Neural crest cell (in vitro differentiated cells): ENCODE results near the gene SORBS2. TPM values are rescaled to one million over a fixed set of nuclear protein-coding genes. Genes with fewer than 3 reads are reported as not detected.
A peak's percentile ranks its signal among the peaks of the same experiment; 100 is the strongest.

Experiments used
- DNase-seq: peaks from one replicate; pipeline ENCODE4 v3.0.0; 2021; ENCODE audit warnings: low read depth, mixed read lengths, low spot score
- H3K27ac Mint-ChIP-seq: one replicate; pipeline ENCODE4 v1.8.0; 2021; ENCODE audit warnings: mild to moderate bottlenecking, mixed read lengths; ENCODE audit not compliant: unreplicated experiment
- H3K27me3 Mint-ChIP-seq: 2 replicates; pipeline ENCODE4 v1.8.0; 2021; ENCODE audit warnings: low read depth, mild to moderate bottlenecking, mixed read lengths
- H3K36me3 Mint-ChIP-seq: 2 replicates; pipeline ENCODE4 v1.8.0; 2021; ENCODE audit warnings: low read depth, mild to moderate bottlenecking, mixed read lengths
- H3K4me1 Mint-ChIP-seq: 2 replicates; pipeline ENCODE4 v1.8.0; 2021; ENCODE audit warnings: mixed read lengths
- H3K4me3 Mint-ChIP-seq: one replicate; pipeline ENCODE4 v1.8.0; 2021; ENCODE audit warnings: mild to moderate bottlenecking, mixed read lengths
- H3K9me3 Mint-ChIP-seq: 2 replicates; pipeline ENCODE4 v1.8.0; 2021; ENCODE audit warnings: mixed read lengths
- total RNA-seq: library from RNA; stranded (reverse); gene quantifications from 2 replicates; pipeline ENCODE4 v1.2.1, GENCODE V29; 2021
- TF ChIP-seq, protein P1 (sequence below): fragments of 200-600 bp; sonication (generic); conservative IDR thresholded peaks from 2 replicates; pipeline ENCODE4 v1.5.0; 2021; ENCODE audit warnings: antibody characterized with exemption, mild to moderate bottlenecking

Gene SORBS2
- total RNA-seq, 1 donor from 2014 or later = 42.3 TPM

DNA sequence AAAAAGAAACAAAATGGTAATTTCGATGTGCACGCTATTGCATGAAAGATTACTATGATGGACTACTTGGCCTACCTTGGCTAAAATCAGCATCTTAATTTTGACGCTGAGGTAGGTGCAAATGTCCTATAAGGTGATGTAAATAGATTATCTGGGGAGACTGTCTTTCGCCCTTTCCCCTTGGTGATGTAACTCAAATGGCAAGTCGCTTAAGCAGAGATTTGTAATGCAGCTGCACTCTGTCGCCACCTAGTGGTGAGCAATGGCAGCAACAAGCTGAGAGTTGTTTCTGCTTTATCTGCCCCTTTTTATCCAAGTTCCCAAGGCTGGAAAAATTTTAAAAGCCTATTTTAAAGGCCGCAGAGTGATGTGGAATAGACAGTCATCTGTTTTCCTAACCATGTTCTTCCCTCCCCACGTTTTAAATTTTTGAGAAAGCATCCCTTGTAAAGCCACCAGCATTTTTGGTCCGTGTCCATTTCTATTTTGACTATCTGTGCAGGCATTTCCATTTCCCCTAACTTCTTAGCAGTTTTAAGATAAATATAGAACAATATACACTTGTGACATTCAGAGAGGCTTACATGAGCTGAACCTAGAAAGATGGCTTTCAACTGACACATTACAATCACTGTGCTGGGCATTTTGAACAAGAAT, 214.3 kb downstream of the SORBS2 start:
- Mint-ChIP-seq H3K9me3 (no peaks in the 10 kb centered on the region), H3K27me3 (no peaks in the 10 kb centered on the region), H3K36me3 (no peaks in the 10 kb centered on the region), H3K4me3 (no peak overlapping the region), H3K27ac (peak overlapping the region; percentile 1), H3K4me1 (peaks cover 7% of the 10 kb centered on the region)
- TF ChIP-seq, protein P1, sequence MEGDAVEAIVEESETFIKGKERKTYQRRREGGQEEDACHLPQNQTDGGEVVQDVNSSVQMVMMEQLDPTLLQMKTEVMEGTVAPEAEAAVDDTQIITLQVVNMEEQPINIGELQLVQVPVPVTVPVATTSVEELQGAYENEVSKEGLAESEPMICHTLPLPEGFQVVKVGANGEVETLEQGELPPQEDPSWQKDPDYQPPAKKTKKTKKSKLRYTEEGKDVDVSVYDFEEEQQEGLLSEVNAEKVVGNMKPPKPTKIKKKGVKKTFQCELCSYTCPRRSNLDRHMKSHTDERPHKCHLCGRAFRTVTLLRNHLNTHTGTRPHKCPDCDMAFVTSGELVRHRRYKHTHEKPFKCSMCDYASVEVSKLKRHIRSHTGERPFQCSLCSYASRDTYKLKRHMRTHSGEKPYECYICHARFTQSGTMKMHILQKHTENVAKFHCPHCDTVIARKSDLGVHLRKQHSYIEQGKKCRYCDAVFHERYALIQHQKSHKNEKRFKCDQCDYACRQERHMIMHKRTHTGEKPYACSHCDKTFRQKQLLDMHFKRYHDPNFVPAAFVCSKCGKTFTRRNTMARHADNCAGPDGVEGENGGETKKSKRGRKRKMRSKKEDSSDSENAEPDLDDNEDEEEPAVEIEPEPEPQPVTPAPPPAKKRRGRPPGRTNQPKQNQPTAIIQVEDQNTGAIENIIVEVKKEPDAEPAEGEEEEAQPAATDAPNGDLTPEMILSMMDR = peak; percentile 99
- peak; percentile 77 for DNase-seq

DNA sequence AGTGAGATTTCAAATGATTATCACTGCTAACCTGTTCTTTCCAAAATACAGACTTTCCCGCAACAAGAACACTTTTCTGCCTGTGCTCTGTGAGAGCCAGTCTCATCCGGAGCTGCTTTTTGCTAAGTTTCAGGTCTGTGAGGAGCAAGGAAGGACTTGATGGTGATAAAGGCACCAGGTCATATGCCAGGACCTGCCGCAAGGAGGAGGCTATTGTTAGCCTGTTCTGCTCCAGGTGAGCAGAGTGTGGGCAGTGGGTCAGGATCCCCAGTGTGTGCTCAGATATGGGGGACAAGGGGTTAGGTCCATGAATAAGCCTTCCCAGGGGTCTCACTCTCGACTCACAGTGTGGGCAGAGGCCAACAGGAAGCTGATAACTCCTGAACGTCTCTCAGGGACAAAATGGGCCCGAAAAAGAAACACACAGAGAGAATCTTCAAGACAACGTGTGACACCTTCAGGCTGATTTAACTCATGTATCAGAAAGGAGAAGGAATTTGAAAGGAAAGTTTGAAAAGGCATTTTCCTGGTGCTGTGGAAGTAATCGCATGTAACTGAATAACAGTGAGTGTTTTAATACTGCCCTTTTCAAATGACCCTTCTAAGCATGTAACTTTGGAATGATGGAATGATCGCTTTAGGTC, 219.0 kb downstream of the SORBS2 start:
- no peak for DNase-seq
- H3K27ac Mint-ChIP-seq = no peak overlapping the region
- TF ChIP-seq, protein P1 = no peak
- no peaks in the 10 kb centered on the region for H3K9me3 Mint-ChIP-seq
- H3K4me1 Mint-ChIP-seq = peaks cover 14% of the 10 kb centered on the region
- H3K4me3 Mint-ChIP-seq = no peak overlapping the region
- H3K36me3 Mint-ChIP-seq = peaks cover 3% of the 10 kb centered on the region
- H3K27me3 Mint-ChIP-seq = peaks cover 3% of the 10 kb centered on the region

DNA sequence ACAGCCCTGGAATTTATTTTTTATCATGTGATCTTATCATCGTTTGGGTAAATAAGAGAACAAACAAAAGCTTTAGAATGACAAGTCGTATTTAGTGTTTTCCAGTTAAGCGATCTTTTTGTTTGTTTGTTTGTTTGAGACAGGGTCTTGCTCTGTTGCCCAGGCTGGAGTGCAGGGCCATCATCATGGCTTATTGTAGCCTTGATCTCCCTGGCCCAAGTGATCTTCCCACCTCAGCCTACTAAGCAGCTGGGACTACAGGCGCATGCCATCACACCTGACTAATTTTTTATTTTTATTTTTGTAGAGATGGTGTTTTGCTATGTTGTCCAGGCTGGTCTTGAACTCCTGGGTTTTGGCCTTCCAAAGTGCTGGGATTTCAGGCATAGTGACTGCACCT, 219.6 kb downstream of the SORBS2 start:
- H3K27me3 Mint-ChIP-seq = peaks cover 3% of the 10 kb centered on the region
- peaks cover 3% of the 10 kb centered on the region for H3K36me3 Mint-ChIP-seq
- no peak overlapping the region for H3K27ac Mint-ChIP-seq
- H3K9me3 Mint-ChIP-seq = no peaks in the 10 kb centered on the region
- peaks cover 16% of the 10 kb centered on the region for H3K4me1 Mint-ChIP-seq
- TF ChIP-seq, protein P1 = no peak
- DNase-seq = no peak
- H3K4me3 Mint-ChIP-seq = no peak overlapping the region

DNA sequence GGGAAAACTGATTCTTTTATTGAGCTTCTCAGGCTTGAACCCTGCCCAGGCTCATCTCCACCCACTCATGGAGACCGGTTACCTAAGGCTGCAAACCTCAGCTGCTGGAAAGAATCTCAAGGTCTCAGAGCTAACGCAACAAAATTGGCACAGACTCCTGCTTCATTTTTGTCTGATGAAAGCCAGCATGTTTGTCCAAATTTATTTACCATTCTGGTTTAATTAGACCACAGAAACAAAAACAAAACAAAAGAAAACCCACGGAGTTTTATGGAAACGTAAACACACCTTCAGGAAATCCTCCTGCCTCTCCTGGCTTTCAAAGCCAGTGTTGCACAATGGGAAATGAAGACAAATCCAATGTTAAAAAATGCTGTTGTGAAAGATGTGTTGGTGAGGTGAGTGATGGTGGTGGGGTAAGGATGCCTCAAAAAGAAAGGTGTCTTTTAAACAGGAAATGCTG, 220.3 kb downstream of the SORBS2 start:
- H3K27ac Mint-ChIP-seq = no peak overlapping the region
- TF ChIP-seq, protein P1 = no peak
- DNase-seq = no peak
- no peaks in the 10 kb centered on the region for H3K9me3 Mint-ChIP-seq
- peaks cover 3% of the 10 kb centered on the region for H3K36me3 Mint-ChIP-seq
- peaks cover 20% of the 10 kb centered on the region for H3K4me1 Mint-ChIP-seq
- H3K4me3 Mint-ChIP-seq = no peak overlapping the region
- H3K27me3 Mint-ChIP-seq = peaks cover 3% of the 10 kb centered on the region

DNA sequence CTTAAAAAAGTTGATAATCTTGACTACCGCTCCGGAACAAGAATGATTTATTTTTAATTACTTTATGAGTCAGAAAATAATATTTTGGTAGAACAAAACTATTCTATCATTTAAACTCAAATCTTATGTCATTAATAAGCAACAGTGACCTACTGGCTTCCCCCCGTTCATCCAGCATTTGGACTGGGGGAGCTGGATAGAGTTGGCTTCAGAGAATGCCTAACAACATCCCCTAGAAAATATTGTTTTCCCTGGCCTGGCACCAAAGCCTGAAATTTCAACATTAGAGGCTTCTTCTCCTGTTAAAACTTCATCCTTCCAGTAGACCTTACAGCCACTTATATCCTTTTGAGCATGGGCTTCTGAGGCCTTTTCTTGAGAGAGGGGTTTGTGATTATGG, 221.0 kb downstream of the SORBS2 start:
- Mint-ChIP-seq H3K4me3 (no peak overlapping the region), H3K4me1 (peaks cover 21% of the 10 kb centered on the region), H3K27ac (no peak overlapping the region), H3K36me3 (peaks cover 3% of the 10 kb centered on the region), H3K9me3 (no peaks in the 10 kb centered on the region), H3K27me3 (peaks cover 3% of the 10 kb centered on the region)
- TF ChIP-seq, protein P1 = no peak
- DNase-seq = no peak
